Measurements from ENCODE around the gene MPP2. TPM values are rescaled to one million over a fixed set of nuclear protein-coding genes. Genes with fewer than 3 reads are reported as not detected.

Gene MPP2
- total and polyA plus RNA-seq, 9 of the 15 experiments (the other 6 are each of a cell fraction or from before 2014, with no cell fraction given) = 0.04 to 1.0 (median 0.24) TPM

DNA sequence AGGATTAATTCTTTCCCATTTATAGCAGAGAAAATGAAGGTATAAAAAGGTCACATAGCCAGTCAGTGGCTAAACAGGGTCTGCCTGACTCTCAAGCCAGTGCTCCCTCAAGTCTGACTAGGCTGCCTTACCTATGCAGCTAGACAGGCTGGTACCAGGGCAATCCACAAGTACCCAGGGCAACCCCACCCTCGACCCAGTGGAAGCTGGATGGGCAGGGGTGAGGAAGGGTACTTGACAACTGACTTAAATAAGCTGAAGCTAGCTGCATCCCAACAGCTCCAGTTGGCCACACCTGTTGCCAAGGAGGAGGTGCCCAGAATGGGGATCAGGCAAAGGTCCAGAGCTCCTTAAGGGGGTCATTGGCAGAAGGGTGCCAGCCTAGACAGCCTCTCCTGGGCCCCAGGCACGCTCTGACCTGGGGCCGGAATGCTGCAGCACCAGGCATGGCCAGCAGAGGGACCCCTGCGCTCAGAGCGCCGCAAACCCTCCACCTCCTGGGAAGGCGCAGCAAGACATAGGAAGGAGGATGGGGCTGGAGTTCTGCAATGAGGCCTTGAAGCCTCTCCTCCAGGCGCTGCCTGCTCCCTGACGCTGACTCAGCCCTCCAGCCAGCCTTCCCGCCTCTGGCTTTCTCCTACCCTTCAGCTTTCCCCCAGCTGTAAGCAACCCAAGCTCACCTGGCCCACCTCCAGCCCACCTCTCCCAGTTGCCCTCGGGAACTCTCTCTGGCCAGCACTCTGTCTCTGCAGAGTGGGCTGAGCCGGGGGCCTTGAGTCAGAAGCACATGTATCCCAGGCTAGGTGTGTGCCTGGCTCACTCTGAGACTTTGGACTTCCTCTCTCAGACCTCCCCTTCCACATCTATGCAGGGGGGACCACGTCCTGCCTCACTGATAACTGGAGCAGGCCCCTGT lies 28.8 kb downstream of the MPP2 start (continued):
- TF ChIP-seq, protein P1, sequence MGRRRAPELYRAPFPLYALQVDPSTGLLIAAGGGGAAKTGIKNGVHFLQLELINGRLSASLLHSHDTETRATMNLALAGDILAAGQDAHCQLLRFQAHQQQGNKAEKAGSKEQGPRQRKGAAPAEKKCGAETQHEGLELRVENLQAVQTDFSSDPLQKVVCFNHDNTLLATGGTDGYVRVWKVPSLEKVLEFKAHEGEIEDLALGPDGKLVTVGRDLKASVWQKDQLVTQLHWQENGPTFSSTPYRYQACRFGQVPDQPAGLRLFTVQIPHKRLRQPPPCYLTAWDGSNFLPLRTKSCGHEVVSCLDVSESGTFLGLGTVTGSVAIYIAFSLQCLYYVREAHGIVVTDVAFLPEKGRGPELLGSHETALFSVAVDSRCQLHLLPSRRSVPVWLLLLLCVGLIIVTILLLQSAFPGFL (CRISPR knock-in tag; IDR thresholded peaks at IDR 0.05) = no peak
- TF ChIP-seq MTF1 (CRISPR knock-in tag; IDR thresholded peaks at IDR 0.05; ENCODE audit: borderline replicate concordance) (no peak), SPI1 (IDR thresholded peaks at IDR 0.05; ENCODE audit: borderline replicate concordance, low read depth, low read length) (0 out of 2 replicates have a peak, but pooled peaks have one; percentile 20), SP1 (CRISPR knock-in tag; IDR thresholded peaks at IDR 0.05) (peak; percentile 47; the same call in 1 of the 2 replicates), PPARD (CRISPR knock-in tag; IDR thresholded peaks at IDR 0.05) (no peak), ZNF12 (CRISPR knock-in tag; IDR thresholded peaks at IDR 0.05) (no peak), FOXK2 (conservative IDR thresholded peaks at IDR 0.05 in 1 of 2, IDR thresholded peaks at IDR 0.05 in 1 of 2; ENCODE audit: low read depth in 2 of 2) (no peak), RCOR1 (IDR thresholded peaks at IDR 0.05; ENCODE audit: borderline replicate concordance in 1 of 2, low read depth in 2 of 2, low read length in 2 of 2) (peak in 1 of 2 experiments; percentile 55; a peak in 1 of 4 replicates), CCAR2 (IDR thresholded peaks at IDR 0.05; ENCODE audit: low read depth, low read length) (no peak), SIX5 (IDR thresholded peaks at IDR 0.05; ENCODE audit: borderline replicate concordance in 1 of 2, insufficient read depth in 1 of 2, low read depth in 1 of 2, low read length in 2 of 2) (no peak), HNRNPK (IDR thresholded peaks at IDR 0.05; ENCODE audit: low read depth, low read length, poor library complexity, severe bottlenecking) (no peak), L3MBTL2 (IDR thresholded peaks at IDR 0.05) (peak; percentile 30; the same call in 1 of the 2 replicates)
- TF ChIP-seq, protein P2, sequence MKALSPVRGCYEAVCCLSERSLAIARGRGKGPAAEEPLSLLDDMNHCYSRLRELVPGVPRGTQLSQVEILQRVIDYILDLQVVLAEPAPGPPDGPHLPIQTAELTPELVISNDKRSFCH (CRISPR knock-in tag; IDR thresholded peaks at IDR 0.05) = no peak
- TF ChIP-seq, protein P2 (tag; IDR thresholded peaks at IDR 0.05) = peak; percentile 65; the same call in 1 of the 2 replicates
- TF ChIP-seq, protein P3, sequence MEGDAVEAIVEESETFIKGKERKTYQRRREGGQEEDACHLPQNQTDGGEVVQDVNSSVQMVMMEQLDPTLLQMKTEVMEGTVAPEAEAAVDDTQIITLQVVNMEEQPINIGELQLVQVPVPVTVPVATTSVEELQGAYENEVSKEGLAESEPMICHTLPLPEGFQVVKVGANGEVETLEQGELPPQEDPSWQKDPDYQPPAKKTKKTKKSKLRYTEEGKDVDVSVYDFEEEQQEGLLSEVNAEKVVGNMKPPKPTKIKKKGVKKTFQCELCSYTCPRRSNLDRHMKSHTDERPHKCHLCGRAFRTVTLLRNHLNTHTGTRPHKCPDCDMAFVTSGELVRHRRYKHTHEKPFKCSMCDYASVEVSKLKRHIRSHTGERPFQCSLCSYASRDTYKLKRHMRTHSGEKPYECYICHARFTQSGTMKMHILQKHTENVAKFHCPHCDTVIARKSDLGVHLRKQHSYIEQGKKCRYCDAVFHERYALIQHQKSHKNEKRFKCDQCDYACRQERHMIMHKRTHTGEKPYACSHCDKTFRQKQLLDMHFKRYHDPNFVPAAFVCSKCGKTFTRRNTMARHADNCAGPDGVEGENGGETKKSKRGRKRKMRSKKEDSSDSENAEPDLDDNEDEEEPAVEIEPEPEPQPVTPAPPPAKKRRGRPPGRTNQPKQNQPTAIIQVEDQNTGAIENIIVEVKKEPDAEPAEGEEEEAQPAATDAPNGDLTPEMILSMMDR (IDR thresholded peaks at IDR 0.05 in 2 of 3, conservative IDR thresholded peaks at IDR 0.05 in 1 of 3; ENCODE audit: insufficient read depth in 2 of 3, low read depth in 1 of 3, low read length in 3 of 3) = peak; percentile 96 to 98 (median 96)

Measured in K562 (cell line).